HEK293T (cell line): Measurements from ENCODE around the gene SH3BP4.

ENCODE experiments used
- ELF4 ChIP-seq: fragments of 450-650 bp; IDR thresholded peaks from 2 replicates; pipeline ENCODE4 v1.6.1; 2017; ENCODE audit warnings: antibody characterized with exemption
- FOXK2 ChIP-seq: fragments of 450-650 bp; IDR thresholded peaks from 2 replicates; pipeline ENCODE4 v1.6.1; 2016; ENCODE audit warnings: mild to moderate bottlenecking
- FOXM1 ChIP-seq: fragments of 450-650 bp; IDR thresholded peaks from 2 replicates; pipeline ENCODE4 v1.6.1; 2017; ENCODE audit warnings: mild to moderate bottlenecking, borderline replicate concordance
- SP1 ChIP-seq: fragments of 450-650 bp; IDR thresholded peaks from 2 replicates; pipeline ENCODE4 v1.6.1; 2017
- SUZ12 ChIP-seq: fragments of 450-650 bp; IDR thresholded peaks from 2 replicates; pipeline ENCODE4 v1.6.1; 2016; ENCODE audit warnings: mild to moderate bottlenecking
- ZNF384 ChIP-seq: fragments of 450-650 bp; IDR thresholded peaks from 2 replicates; pipeline ENCODE4 v1.6.1; 2016

DNA sequence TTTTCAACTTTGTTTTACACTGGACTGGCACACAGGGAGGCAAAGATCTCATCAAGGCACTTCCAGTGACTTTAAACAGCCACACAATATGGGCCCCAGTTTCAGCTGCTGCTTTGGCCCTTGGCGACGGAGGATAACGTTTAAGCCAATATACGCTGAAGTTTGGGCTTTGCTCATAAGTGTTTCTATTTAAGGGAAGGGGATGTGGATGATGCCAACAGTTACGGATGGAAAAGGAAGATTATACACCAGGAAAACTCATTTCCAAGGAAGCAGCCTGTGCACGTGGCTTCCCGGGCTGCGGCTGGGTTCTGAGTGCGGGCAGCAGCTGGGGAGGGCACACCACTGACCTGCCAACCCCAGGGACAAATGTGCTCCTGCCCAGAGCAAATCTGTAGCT, 151.1 kb downstream of the SH3BP4 start:
- TF ChIP-seq FOXK2 (no peak), SP1 (no peak), SUZ12 (no peak), FOXM1 (no peak), ELF4 (no peak), ZNF384 (no peak)
